Placental pericyte (primary cell): ENCODE results near the gene CRB1. TPM values are rescaled to one million over a fixed set of nuclear protein-coding genes. Genes with fewer than 3 reads are reported as not detected.

Source experiments
- small RNA-seq: library from RNA; depleted of rRNA; stranded (forward); fragments of <200 nt; gene quantifications from one replicate; pipeline ENCODE3, GENCODE V24; 2012; ENCODE audit warnings: low replicate concordance
- total RNA-seq: library from RNA; depleted of rRNA; stranded (reverse); fragments of >200 nt; gene quantifications from 2 replicates; pipeline ENCODE4 v1.2.3, GENCODE V29; 2012

CRB1 gene
- total RNA-seq, result 0.14 TPM in 1 of 2 replicates, not detected in the other

GRCh38 chr1:197268012-197268411, at the start of gene CRB1:
Gene CRB1, plus strand, starts transcription at chr1:197268252. Its CDS starts 161 bp downstream, at chr1:197268413.

Small RNA genes lying within 50 kb of the gene (small RNA-seq; reads per million reads assigned to genes)
- gene MRPS21P3, result not detected

Other genes starting within 250 kb of the CRB1 start
- under 0.01 TPM in 1 of 2 replicates, not detected in the other for gene F13B, start 201.0 kb upstream of the CRB1 start, total RNA-seq
- gene ASPM, start 121.6 kb upstream of the CRB1 start, total RNA-seq, result 1.1 and 58.0 TPM in 2 replicates
- 11.6 and 17.8 TPM in 2 replicates for gene ZBTB41, start 67.0 kb upstream of the CRB1 start, total RNA-seq